Activated CD4-positive, CD25-positive, alpha-beta regulatory T cell treated with anti-CD3 and anti-CD28 coated beads, Interleukin-2, amount 50 U/mL, for 24 hours (primary cell): ENCODE results near the gene PHAX.
"Not testable (repeated sequence)": the region's sequence is repeated elsewhere in the genome, so short reads cannot be mapped to it uniquely, and the experiment has no call there.

ENCODE experiments used
- ATAC-seq, 2 donors: fragments of 150-1000 bp; cut with Tn5 transposase; one replicate each; pipeline ENCODE4 v1.10.0; 2021; ENCODE audit warnings: mild to moderate bottlenecking in 1 of 2, moderate library complexity in 1 of 2

PHAX gene

DNA sequence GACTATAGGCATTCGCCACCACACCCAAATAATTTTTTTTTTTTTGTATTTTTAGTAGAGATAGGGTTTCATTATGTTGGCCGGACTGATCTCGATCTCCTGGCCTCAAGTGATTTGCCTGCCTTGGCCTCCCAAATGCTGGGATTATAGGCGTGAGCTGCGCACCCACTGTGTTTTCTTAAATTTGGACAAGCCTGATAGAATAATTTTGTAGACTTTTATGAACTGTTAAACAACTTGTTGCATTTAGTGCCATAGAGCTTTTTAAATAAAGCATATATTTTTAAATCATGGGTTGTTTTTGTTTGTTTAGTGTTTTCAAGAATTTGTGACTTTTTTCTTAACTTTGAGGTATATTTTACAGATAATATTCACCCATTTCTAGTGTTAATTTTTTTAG is 4.8 kb downstream of the PHAX start:
- no peak for ATAC-seq

DNA sequence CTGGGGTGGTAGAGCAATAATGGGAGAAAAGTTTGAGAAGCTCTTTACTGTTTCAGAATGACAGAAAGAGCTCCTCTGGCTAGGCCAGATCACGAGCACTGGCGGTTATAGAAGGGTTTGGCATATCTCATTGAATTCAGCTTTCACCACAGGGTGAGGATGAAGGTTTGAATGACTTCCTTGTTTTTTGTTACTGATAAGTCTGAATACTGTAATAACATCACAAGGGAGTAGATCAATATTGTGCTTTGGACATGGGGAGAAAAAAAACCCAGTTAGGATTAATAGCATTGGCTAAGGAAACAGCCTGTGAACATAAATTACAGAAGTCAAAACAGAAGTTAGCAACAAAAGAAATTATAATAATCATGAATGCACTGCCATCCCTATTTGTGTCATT is 9.4 kb downstream of the PHAX start:
- no peak for ATAC-seq

DNA sequence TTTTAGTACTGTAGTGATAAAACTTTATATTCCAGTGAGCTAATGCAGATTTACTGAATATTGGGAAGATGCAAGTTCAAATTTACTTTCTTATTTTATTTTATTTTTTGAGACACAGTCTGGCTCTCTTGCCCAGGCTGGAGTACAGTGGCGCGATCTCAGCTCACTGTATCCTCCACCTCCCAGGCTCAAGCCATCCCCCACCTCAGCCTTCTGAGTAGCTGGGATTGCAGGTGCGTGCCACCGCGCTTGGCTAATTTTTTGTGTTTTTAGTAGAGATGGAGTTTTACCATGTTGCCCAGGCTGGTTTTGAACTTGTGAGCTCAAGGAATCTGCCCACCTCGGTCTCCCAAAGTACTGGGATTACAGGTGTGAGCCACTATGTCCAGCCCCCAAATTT is 9.9 kb downstream of the PHAX start:
- ATAC-seq, result no peak

GRCh38 chr5:126613941-126614592 is 13.3 kb downstream of the PHAX start:
- ATAC-seq, result no peak

- no peak for ATAC-seq
These were observed 14.5 kb downstream of the PHAX start for GRCh38 chr5:126615286-126615685.

- not testable (repeated sequence) for ATAC-seq
These were observed 16.9 kb downstream of the PHAX start for GRCh38 chr5:126617603-126618002.

DNA sequence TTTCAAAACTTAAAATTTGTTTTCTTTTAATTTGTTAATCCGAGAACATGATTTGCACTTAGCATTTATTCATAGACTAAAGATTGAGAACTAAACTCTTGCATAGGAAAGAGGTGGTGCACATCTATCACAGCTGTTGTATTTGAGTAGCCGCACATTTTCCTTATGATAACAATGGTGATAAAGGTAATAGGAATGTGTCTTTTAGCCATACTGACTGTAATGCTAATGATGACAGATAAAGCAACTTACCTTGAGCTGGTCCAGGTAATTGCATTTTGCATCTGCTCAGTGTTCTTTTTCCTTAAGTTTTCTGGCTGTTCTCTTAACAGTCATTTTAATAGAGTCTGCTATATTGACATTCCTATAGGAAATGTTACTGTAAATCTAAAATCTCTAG is 19.0 kb downstream of the PHAX start:
- no peak for ATAC-seq

DNA sequence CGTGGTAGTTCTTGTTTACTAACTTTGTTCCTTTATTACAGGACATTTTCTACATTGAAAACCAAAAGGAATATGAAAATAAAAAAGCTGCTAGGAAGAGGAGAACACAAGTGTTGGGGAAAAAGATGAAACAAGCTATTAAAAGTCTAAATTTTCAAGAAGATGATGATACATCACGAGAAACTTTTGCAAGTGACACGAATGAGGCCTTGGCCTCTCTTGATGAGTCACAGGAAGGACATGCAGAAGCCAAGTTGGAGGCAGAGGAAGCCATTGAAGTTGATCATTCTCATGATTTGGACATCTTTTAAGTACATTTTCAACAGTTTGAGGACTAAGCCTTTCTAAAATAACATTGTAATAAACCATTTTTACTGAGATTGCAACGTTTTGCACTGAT is 23.8 kb downstream of the PHAX start:
- ATAC-seq, result no peak

GRCh38 chr5:126628102-126628501 is 27.4 kb downstream of the PHAX start:
- no peak for ATAC-seq

DNA sequence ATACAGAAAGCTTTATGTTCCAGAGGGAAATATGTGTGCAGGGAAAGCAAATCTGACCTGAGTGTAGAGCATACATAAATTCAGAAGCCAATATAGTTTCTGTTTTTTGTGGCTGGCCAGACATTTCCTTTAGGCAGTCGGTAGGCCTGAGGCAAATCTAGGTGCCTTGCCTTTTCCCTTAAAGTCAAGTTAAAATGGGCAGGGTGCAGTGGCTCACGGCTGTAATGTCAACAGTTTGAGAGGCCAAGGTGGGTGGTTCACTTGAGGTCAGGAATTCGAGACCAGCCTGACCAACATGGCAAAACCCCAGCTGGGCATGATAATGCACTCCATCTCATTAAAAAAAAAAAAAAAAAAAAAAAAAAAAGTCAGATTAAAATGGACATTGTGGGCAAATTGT is 31.2 kb downstream of the PHAX start:
- ATAC-seq, result no peak

- ATAC-seq, result no peak
These were observed 32.8 kb downstream of the PHAX start for GRCh38 chr5:126633552-126633951.

DNA sequence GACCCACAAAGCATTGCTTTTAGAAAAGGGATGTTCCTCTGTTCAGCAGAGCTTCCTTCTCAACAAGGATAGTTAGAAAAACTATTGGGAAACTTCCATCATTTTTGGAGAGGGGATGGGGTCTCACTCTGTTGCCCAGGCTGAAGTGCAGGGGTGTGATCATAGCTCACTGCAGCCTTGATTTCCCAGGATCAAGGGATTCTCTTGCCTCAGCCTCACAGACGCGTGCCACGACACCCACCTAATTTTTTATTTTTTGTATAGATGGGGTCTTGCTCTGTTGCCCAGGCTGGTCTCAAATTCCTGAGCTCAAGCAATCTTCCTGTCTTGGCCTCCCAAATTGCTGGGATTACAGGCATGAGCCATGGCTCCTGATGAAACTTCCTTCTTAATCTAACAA is 34.8 kb downstream of the PHAX start:
- no peak for ATAC-seq

DNA sequence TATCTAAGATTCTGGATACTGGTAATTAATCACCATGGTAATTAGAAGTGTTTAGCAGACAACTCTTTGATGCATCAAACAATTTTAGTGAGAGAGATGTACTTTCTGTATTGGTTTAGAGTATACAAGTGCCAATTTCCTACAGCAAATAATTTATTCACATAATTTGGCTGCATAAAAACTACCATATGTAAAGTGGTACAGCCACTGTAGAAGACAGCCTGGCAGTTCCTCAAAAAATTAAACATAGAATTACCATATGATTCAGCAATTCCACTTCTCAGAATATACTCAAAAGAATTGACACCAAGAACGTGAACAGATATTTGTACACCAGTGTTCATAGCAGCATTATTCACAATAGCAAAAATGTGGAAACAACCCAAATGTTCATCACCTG is 36.2 kb downstream of the PHAX start:
- no peak for ATAC-seq

DNA sequence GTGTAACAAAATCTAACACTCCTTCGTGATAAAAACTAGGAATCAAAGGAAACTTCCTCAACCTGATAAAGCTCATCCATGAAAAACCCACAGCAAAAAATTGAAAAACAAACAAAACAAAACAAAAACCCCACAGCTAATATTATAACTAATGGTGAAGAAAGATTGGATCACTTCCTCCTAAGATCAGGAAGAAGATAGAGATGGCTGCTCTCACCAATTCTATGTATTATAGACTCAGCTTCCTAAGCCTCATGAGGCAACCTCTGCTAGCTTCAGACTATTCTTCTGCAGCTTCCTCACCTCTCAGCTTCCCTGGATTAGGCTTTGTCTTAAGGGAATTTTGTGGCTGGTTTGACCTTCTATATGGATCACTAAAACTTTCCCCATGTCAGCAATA is 40.1 kb downstream of the PHAX start:
- ATAC-seq, result no peak

- ATAC-seq, result no peak
These were observed 40.6 kb downstream of the PHAX start for GRCh38 chr5:126641387-126641786.

DNA sequence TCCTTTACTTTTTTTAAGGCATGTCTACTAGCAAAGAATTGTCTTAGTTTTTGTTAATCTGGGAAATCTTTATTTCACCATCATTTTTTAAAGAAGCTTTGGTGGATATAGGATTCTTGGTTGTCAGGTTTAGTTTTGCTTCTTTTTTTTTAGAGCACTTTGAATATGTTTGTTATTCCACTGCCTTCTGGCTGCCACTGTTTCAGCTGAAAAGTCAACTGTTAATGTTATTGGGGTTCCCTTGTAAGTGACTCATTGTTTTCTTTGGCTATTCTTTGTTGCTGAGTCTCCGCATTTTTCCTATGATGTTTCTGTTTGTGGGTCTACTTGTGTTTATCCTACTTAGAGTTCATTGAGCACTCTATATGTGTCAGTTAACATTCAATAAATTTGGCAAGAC is 44.4 kb downstream of the PHAX start:
- no peak for ATAC-seq

GRCh38 chr5:126647071-126647470 is 46.3 kb downstream of the PHAX start:
- no peak for ATAC-seq

DNA sequence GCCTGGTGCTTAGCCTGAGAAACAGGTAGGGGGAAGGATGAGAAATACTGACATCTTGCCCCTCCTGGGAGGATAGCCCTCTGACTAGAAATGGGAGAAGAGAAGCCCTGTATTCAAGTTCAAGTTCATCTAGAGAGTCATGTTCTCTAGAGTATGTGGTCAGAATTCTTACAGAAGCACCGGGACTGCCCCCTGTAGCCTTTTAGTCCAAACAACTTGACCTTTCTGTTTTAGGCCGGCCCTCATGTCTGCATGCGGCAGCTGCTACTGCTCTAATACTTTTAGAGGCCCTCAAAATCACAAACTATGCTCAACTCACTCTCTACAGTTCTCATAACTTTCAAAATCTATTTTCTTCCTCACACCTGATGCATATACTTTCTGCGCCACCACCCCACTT is 47.7 kb downstream of the PHAX start:
- no peak for ATAC-seq

- not testable (repeated sequence) for ATAC-seq
These were observed 48.3 kb downstream of the PHAX start for GRCh38 chr5:126649057-126649456.

- not testable (repeated sequence) for ATAC-seq
These were observed 49.0 kb downstream of the PHAX start for GRCh38 chr5:126649709-126650108.

- ATAC-seq, result no peak
These were observed 49.7 kb downstream of the PHAX start for GRCh38 chr5:126650463-126650862.

- no peak for ATAC-seq
These were observed 50.3 kb downstream of the PHAX start for GRCh38 chr5:126651013-126651577.

- ATAC-seq, result no peak
These were observed 55.8 kb downstream of the PHAX start for GRCh38 chr5:126656401-126657007.

GRCh38 chr5:126658561-126658960 is 57.8 kb downstream of the PHAX start:
- ATAC-seq, result no peak
